Esophagus mucosa (tissue), 1 donor: ENCODE results near the gene DNAH14. TPM values are rescaled to one million over a fixed set of nuclear protein-coding genes. Genes with fewer than 3 reads are reported as not detected.
"Not testable (repeated sequence)": the region's sequence is repeated elsewhere in the genome, so short reads cannot be mapped to it uniquely, and the experiment has no call there.

Experiments used
- ATAC-seq: fragments of 200-7000 bp; cut with Tn5 transposase; one replicate; pipeline ENCODE4 v1.9.1; 2020
- total RNA-seq: library from RNA; stranded (reverse); gene quantifications from one replicate; pipeline ENCODE4 v1.2.4, GENCODE V29; 2023
- donor health status: DM: yes; HTN: yes; CAD: no.

Gene DNAH14
- total RNA-seq, 1 donor from 2014 or later, result 5.9 TPM

DNA sequence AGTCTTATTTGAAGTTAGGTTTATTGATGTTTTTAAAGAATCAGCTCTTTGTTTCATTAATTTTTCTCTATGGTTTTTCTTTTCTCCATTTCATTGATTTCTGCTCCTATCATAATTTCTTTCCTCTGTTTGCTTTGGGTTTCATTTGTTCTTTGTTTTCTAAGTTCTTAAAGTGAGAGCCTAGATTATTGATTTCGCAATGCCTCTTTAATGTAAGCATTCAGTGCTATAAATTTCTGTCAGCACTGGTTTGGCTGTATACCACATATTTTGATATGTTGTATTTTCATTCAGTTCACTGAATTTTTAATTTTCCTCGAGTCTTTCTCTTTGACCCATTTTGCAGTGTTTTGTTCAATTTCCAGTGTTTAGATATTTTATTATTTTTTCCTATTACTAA lies 68.7 kb downstream of the DNAH14 start:
- ATAC-seq, result no peak

DNA sequence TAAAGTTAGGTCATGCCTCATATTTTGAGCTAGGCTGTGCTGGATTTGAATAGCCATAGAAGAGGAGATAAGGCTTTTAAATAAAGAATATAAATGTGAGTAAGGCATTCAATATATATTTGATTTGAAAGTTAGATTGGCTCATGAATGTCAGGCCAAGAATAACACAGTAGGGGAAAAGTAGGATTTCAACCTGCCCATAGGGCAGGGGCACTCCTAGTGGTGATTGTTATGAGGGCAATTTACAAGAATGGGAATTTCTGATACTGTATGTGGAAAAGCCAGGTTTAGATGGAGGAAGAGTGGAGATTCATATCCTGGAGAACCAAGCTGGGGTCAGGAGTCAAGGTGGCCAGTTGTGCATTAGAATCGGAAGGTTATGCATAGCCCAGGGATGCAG lies 74.9 kb downstream of the DNAH14 start:
- ATAC-seq, result no peak

DNA sequence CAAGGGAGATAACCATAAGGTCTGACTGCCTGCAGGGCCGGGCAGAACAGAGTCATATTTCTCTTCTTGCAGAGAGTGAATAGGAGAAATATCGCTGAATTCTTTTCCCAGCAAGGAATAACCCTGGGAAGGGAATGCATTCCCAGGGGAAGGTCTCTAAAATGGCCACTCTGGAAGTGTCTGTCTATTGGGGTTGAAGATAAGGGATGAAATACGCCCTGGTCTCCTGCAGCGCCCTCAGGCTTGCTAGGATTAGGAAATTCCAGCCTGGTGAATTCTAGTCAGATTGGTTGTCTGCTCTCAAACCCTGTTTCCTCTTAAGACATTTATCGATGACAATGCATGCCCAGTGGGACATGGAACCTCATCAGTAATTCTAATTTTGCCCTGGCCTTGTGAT lies 76.9 kb downstream of the DNAH14 start:
- not testable (repeated sequence) for ATAC-seq

DNA sequence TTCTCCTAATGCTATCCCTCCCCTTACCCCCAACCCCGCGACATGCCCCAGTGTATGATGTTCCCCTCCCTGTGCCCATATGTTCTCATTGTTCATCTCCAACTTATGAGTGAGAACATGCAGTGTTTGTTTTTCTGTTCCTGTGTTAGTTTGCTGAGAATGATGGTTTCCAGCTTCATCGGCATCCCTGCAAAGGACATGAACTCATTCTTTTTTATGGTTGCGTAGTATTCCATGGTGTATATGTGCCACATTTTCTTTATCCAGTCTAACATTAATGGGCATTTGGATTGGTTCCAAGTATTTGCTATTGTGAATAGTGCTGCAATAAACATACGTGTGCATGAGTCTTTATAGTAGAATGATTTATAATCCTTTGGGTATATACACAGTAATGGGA lies 78.6 kb downstream of the DNAH14 start:
- ATAC-seq, result not testable (repeated sequence)

DNA sequence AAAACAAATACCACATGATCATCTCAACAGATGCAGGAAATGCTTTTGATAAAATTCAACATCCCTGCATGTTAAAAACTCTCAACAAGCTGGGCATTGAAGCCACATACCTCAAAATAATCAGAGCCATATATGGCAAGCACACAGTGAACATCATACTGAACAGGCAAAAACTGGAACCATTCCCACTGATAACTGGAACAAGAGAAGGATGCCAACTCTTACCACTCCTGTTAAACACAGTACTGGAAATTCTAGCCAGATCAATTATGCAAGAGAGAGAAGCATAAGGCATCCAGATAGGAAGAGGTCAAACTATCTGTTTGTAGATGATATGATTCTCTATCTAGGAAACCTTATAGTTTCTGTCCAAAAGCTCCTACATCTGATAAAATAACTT lies 91.6 kb downstream of the DNAH14 start:
- ATAC-seq, result no peak

DNA sequence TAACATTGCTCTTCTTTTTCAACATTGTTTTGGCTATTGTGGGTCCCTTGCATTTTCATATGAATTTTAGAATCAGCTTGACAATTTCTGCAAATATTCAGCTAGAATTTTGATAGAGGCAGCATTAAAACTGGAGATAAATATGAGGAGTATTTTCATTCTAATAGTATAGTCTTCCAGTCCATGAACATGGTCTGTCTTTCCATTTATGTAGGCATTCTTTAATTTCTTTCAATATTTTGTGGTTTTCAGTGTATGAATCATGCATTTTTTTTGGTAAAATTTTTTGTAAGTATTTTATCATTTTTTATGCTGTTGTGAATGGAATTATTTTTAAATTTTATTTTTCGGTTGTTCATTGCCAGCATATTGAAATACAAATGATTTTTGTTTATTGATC lies 97.2 kb downstream of the DNAH14 start:
- ATAC-seq, result no peak

DNA sequence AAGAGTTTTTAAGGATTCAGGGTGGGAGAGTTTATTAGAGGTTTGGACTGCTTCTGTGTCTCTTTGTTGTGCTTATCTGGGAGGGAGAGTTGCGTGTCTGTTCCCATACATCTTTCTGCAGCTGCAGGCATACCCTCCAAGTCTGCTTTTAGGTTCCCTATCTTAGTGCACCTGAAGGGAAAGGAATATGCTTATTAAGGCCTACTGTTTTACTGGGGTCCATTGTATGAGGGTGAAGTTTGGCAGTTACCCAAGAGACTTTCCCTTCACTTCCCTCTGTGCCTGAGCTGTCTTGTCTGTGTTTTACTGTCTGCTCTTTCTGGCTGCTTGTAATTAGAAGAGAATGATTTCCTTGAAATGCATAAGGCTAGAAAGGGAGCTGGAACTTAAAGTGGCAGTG lies 107.0 kb downstream of the DNAH14 start:
- not testable (repeated sequence) for ATAC-seq

DNA sequence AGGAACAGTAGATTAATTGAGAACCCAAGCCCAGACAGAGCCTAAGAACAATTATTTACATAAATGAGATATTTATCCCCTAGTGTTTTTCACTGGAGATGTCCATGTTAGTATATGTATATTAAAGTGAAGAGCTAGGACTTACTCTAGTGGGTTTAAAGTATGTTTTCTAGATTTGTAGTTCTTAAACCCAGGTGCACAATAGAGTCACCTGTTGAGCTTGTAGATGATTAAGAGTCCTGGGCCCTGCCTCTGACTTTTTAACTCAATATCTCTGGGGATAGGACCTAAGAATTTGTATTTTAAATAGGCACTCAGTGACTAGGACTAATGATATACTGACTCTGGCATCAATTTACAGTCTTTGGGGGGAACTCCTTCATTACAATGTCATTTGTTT lies 112.8 kb downstream of the DNAH14 start:
- no peak for ATAC-seq

DNA sequence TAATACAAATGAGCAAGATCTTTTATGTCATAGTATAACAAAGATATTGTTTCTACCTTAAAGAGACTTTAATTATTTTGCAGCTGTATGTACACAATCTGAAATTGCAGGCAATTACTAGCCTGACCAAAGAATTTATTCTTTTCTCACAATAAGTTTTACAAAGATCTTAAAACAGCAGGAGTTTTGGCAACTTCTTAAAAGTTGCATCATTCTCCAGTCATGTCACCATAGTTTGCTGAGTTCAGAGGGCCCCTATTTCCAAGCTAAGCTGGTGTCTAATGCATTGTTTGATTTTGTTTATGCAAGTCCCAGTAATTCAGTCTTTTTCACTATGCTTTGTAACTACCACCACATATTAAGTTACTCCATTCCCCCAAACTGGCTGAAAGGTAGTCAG lies 114.8 kb downstream of the DNAH14 start:
- no peak for ATAC-seq

DNA sequence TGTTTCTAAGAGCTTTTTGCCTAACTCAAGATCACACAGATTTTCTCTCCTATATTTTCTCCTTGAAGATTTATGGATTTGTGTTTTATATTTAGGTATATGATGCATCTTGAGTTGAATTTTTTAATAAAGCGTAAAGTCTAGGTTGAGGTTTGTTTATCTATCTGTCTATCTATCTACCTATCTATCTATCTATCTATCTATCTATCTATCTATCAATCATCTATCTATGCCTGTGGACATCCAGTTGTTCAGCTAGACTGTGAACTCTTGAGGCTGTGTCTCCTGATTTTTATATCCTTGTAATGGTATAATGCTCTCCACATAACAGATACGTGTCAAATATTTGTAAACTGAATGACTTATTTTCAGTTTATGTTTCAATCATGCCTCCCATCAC lies 120.1 kb downstream of the DNAH14 start:
- ATAC-seq, result no peak

DNA sequence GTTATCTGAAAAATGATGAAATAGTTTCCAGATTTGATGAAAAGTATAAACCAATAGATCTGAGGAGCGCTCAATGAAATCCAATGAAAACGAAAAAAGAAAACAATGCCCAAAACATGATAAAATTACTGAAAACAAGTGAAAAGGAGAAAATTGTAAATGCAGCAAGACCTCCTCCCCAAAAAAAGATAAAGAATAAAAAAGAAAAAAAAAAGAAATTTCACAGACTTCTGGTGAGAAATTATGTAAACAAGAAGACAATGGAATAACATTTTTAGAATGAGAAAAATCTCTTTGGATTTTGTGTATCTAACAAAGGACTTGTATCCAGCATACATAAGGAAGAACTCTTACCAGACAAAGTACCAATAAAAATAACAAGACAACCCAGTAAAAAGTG lies 134.2 kb downstream of the DNAH14 start:
- no peak for ATAC-seq

DNA sequence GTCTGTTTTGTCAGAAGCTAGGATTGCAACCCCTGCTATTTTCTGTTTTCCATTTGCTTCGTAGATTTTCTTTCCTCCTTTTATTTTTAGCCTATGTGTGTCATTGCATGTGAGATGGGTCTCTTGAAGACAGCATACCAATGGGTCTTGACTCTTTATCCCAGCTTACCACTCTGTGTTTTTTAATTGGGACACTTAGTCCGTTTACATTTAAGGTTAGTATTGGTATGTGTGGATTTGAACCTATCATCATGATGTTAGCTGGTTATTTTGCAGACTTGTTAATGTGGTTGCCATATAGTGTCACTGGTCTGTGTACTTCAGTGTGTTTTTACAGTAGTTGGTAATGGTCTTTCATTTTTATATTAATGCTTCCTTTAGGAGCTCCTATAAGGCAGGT lies 141.5 kb downstream of the DNAH14 start:
- ATAC-seq, result no peak

DNA sequence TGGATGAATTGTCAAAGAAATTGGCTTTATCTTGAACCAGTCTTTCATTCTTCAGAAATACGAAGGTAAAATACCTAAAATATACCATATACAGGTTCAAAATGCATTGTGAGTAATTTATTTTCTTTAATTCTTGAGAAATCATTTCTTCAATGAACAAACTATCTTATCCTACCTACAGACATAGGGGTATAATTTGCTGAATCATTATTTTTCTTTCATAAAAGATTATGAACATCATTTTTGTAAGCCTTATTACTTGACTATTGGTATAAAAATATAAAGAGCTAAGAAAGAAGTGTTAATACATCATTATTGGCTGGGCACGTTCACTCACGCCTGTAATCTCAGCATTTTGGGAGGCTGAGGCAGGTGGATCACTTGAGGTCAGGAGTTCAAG lies 167.7 kb downstream of the DNAH14 start:
- no peak for ATAC-seq

DNA sequence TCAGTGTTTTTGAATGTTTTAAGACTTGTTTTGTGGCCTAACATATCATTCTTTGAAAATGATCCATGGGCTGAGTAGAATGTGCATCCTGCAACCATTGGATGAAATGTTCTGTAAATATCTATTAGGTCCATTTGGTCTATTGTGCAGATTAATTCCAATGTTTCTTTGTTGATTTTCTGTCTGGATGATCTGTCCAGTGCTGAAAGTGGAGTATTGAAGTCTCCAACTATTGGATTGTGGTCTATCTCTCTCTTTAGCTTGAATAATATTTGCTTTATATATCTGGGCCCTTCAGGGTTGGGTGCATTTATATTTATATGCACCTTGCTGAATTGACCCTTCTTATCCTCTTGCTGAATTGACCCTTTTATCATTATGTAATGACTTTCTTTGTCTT lies 181.5 kb downstream of the DNAH14 start:
- ATAC-seq, result no peak

DNA sequence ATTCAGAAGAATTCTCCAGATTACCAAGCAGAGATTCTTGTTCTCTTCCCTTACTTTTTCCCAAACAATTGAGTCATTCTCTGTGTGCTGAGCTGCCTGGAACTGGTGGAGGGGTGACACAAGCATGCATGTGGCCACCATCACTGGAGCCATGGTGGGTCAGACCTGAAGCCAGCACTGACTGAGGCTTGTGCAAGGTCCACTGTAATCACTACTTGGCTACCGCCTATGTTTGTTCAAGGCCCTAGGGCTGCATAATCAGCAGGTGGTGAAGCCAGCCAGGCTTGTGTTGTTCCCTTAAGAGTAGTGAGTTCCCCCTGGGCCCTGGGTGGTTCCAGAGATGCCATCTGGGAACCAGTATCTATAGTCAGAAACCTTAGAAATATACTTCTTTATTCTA lies 183.8 kb downstream of the DNAH14 start:
- no peak for ATAC-seq

DNA sequence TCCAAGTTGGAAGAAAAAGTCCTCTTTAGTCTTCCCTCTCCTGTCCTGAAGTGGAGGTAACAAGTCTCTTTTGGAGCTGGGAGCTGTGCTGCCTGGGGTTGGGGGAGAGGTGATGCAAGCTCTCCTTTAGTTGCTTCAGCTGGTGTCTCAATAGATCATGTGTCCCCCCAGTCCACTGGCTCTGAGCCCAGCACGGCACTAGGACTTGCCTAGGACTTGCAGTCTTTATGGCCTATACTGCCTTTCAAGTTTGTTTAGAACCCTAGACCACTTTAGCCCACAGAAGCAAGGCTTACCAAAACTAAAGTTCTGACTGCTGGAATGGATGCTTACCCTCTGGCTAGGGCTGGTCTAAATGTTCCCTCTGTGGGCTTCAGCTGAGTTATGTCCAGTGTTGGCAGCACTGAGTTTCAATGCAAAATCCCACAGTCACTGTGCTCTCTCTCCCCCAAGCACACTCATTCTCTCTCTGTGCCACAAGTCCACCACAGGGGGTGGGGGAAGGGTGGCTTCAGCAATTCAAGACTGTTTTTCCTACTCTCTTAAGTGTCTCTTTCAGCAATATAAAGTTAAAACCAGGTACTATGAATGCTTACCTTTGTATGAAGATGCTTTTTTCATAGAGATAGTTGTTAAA lies 185.0 kb downstream of the DNAH14 start:
- no peak for ATAC-seq

DNA sequence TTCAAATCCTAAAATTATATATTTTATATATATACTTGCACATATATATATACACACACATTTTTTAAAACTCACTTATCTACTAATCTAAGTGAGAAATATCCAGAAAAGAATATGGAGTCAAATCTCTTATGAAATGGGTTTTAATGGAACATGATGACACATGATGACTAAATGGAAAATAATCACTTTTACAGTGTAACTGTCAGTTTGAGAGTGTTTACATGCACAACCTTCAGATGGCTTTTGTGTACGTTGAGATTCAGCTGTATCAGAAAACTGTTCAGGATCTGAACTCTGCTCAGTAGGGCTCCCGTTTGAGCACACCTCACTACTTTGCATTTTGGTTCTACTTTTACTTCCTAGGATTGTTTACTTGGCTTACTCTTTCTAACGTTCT lies 189.8 kb downstream of the DNAH14 start:
- ATAC-seq, result no peak

DNA sequence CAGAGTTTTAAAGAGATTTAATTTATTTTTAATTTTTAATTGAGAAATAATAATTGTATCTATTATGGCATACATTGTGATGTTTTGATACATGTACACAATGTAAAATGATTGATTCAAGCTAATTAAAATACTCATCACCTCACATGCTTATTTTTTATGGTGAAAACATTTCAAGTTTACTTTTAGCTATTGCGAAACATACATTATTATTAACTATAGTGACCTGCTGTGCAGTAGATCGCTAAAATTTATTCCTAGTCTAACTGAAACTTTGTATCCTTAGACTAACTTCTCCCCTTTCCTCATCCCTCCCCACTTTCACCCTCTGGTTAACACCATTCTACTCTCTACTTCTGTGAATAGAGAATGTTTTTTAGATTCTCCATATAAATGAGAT lies 191.6 kb downstream of the DNAH14 start:
- no peak for ATAC-seq

DNA sequence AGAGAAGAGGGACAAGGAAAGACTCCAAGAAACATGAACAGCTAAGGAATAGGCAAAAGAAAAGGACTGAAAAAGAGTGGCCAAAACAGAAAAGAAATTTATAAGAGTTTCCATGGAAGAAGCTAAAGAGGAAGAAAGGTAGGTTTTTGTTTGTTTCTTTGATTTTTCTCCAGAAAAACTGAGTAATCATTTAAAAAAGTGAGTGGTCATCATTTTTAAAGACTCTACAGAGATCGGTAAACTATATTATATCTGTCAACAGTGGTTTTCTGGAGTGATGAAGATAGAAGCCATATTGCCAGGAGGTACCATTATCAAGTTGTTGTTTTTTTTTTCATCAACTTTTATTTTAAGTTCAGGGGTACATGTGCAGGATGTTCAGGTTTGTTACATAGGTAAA lies 202.4 kb downstream of the DNAH14 start:
- ATAC-seq, result no peak

DNA sequence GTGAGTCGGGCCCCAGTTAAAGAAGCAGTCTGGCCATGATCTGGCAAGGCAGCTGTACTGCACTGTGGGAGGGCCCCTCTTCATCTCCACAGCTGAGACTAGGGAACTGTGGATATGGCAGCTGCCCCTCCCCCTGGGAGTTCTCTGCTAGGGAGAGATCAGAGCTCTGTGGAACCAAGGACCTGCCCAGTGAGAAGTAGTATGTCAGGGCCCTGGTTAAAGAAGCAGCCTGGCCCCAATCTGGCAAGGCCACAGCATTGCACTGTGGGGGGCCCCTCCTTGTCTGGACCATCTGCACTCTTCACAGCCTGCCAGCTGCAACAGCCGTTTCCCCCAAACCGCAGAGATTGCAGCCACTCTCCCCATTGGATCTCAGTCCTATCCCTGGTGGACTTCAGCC lies 208.5 kb downstream of the DNAH14 start:
- ATAC-seq, result no peak

DNA sequence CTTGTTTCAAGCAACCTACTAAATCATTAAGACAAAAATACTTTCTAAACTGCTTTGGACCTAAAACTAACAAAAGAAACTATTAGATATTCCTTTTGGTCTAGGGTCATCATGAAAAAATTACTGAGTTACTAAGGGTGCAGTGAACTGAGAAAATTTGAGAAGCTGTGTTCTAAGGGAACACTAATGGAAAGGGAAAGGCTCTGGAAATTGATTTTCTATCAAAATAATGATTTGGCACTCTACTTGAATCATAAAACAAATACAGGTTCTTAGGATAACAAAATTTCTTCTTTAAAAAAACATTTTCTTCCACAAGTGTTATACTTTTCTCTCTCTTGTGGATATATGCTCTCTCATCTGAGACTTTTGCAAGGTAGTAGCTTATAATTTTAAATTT lies 213.5 kb downstream of the DNAH14 start:
- ATAC-seq, result no peak

DNA sequence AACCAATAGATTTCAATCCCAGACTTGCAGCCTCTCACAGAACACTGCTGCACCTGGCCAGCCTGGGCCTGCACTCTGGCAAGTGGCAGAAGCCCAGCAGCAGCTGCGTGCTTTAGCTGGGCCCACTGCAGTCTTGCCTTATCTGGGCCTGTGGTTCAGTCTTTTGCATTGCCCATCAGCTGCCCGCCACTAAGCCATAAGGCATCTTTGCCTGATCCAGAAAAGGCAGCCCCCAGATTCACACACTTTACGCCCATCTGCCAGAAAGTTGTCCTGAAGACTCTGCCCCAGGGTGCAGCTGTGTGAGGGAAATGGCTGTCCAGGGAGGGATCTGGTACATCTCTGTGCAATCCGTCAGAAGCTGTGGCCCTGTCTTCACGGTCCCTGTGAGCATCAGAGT lies 217.0 kb downstream of the DNAH14 start:
- ATAC-seq, result no peak

DNA sequence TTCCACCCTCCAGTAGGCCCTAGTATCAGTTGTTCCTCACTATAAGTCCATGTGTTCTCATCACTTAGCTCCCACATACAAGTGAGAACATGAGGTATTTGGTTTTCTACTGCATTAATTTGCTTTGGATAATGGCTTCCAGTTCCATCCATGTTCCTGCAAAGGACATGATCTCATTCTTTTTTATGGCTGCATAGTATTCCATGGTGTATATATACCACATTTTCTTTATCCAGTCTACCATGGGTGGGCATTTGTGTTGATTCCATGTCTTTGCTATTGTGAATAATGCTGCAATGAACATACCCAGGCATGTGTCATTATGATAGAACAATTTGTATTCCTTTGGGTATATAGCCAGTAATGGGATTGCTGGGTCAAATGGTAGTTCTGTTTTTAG lies 218.3 kb downstream of the DNAH14 start:
- not testable (repeated sequence) for ATAC-seq

DNA sequence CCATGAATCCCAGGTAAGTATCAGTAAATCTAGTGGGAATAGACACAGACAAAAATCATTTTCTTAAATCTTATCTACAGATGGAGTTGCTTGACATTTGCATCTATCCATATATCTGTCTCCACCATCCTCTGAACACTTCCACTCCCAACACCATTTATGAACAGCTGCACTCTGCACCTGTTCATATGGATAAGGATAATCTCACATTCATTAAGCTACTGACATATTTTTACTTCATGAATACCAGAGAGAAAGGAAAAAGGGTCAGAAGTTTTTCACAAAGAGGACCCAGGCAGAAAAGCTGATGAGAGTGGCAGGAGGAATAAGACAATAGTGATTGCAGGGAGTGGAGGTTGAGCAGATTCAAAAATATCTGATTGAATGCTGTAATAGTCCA lies 222.6 kb downstream of the DNAH14 start:
- ATAC-seq, result no peak

DNA sequence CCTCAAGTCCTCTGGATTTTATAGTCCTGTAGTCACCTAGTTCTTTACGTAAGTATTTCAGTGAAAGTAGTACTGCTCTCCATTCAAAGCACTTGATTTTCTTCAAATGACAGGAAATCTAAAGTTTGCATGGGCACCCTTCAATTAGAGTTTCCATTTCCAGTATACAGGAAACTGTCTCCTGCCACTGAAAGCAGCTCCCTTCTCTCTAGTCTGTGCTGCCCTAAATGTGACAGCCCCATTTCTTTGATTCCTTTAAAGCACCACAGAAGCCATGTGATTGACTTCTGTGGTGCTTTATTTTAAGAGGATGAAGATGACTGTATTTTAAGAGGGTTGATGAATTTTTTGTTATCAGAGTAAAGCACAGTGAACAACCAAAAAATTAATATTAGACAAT lies 226.1 kb downstream of the DNAH14 start:
- ATAC-seq, result no peak

DNA sequence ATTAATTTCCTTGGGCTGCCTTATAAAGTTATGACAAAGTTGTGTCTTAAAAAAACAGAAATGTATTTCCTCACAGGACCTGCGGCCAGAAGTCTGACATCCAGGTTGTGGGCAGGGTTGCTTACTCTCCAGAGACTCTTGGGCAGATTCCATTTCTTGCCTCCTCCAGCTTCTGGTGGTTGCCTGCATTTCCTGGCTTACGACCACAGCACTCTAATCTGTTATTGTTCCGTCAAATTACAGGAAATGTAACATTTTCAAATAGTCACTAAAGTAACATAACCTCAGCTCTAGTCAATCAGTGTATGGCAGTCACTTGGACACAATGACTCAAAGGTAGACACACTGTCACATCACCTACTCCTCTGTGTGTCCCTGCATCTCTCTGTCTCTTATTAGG lies 226.8 kb downstream of the DNAH14 start:
- no peak for ATAC-seq
